Renal pelvis (tissue), 4 donors: Measurements from ENCODE around the gene CHST7. TPM values are rescaled to one million over a fixed set of nuclear protein-coding genes. Genes with fewer than 3 reads are reported as not detected.

Experiments
- DNase-seq: peaks from one replicate; pipeline ENCODE4 v3.0.0-alpha.2; 2013
- polyA plus RNA-seq, 3 donors: library from polyadenylated mRNA; unstranded; fragments of 120-200 nt; gene quantifications; one replicate each; pipeline ENCODE4 v1.2.1, GENCODE V29; 2013; ENCODE audit not compliant: insufficient read length in 3 of 3

The CHST7 gene
- polyA plus RNA-seq, 3 donors = 2.2 to 3.0 (median 2.4) TPM

GRCh38 chrX:46643636-46644035, 70.1 kb downstream of the CHST7 start:
- DNase-seq = no peak

GRCh38 chrX:46645614-46646013, 72.0 kb downstream of the CHST7 start:
- no peak for DNase-seq

DNA sequence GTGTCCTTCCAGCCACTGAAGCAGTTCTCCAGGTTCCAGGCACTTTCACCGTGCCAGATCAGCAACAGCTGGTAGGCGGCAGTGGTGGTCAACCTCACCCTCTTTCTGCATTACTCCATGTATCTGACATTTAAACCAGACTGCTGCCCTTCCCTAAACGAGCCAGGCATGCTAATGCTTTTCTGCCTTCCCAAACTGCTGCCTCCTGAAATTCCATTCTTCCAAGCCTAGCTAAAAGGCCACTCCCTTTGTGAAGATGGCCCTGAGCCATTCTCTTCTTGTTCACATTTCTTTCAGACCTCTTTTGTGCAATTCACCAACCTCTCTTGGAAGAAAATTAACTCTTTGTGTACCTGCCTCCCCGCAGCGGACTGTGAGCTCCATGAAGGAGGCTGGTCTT, 73.7 kb downstream of the CHST7 start:
- DNase-seq = no peak

Other genes starting within 250 kb of the CHST7 start
- gene ZNF674, start 28.3 kb upstream of the CHST7 start, polyA plus RNA-seq = 1 to 10 TPM; 5.8 to 7.6 (median 7.3) TPM
- gene SLC9A7, start 185.4 kb downstream of the CHST7 start, polyA plus RNA-seq = 1 to 10 TPM; 4.0 to 4.8 (median 4.2) TPM